GM18907 (cell line): Measurements from ENCODE around the gene TEX36.
"Not testable (repeated sequence)": the region's sequence is repeated elsewhere in the genome, so short reads cannot be mapped to it uniquely, and the experiment has no call there.

Experiments used
- ATAC-seq: cut with Tn5 transposase; IDR thresholded peaks from one replicate; pipeline ENCODE4 v1.9.1; 2021; ENCODE audit warnings: mild to moderate bottlenecking, moderate library complexity; ENCODE audit not compliant: unreplicated experiment

TEX36 gene

DNA sequence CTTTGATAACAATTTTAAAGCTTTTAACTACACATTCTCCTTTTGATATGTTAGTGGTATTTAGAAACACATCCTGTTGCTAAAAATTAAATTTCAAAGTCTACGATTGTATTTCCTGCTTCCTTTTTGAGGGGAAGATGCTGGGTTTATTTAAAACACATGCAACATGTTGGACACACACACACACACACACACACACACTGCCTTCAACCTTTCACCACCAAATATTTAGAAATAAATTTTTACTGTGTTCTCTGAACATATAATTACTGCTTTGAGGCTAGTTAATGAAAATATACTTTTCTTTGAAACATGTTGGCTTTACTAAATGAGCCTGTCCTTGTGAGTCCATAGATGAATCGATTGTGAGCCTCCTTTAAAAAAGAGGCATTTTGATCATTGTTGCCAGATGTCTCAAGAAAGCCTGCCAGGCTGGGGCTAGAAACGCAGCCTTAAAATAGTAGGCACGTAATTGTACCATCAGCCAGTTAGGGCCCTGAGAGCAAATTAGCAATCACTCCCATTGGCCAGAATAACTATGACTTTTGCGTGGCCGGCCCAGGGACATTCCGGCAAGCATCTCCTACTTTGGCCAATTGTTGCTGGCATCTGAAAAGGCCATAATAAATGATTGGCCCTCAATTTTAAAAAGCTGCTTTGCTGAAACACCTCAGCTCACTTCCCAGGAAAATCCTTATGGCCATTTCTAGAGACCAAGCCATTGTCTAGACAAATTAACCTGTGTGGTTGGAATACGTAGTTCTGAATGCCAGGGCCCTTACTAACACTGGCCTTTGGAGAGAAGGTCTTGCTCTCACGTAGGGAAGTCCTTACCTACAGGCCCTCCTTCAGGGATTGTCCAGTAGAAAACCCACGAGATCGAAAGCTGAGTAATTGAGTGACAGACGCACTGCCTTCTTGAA, 9.9 kb upstream of the TEX36 start:
- ATAC-seq = no peak

GRCh38 chr10:125692196-125692595, 9.2 kb upstream of the TEX36 start:
- no peak for ATAC-seq

DNA sequence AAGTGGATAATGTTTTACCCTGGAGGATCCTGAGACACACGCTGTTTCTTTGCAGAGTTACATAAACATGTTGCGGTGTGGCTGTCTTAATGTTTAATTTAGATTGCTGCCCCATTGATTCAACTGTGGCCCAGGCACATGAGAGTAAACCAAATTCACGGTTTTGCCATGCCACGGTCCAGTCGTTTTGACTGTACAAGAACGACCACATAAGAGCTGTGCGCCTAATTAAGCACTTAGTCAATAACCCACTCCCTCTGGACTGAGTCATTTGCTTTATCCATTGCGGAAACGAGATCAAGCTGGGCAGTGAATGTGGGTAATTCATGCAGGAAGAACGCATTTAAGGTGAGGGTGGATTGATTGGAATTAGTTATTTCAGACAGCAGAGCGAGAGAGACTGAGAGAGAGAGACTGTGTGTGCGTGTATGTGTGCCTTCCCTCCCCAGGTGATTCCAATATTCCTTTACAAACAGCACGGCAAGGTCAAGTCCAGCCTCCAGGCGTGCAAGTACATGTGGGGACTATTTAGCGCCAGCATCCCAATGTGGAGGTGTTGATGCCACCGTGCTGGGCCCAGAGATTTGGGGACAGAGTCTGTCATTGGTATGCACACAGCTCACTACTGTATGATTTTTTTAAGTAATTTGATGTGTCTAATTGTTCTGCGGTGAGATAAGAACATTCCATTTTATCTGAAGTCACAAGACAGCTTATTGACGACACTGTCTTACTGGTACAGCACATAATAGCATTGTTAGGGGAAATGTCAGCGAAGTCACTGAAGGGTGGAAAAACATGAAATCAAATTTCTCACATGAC, 8.4 kb upstream of the TEX36 start:
- ATAC-seq = peak; percentile 60

- no peak for ATAC-seq
Observed at GRCh38 chr10:125689955-125690569, 7.1 kb upstream of the TEX36 start.

DNA sequence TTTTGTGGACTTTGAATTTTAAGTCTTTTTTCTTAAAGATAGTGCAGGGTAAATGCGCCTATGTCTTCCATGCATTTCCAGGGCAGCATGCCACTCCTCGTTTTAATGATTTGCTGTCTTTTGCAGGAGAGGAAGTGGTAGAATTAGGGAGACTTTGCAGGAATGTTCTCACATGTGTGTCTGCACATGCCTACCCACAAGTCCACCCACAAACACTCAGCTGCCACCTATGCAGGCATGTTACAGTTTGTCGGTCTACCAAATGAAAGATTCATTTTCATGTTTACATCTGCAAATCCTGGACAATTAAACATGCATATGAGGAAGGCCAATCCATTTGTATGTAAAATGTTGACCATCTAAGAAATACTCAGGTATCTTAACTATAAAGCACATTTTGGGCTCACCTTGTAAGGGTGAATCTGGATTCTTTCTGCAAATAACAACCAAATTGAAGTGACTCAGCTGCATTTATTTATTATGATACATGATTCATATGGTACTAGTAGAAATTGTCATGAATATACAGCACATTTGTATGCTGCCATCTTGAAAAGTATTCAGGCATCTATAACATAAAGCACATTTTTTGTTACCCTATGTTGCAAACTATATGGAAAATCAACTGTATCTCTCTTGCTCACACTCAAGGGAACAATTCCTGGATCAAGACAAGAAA, 4.7 kb upstream of the TEX36 start:
- ATAC-seq = no peak

GRCh38 chr10:125684581-125684980, 1.6 kb upstream of the TEX36 start:
- ATAC-seq = no peak

GRCh38 chr10:125683821-125684220, 858 bp upstream of the TEX36 start:
- no peak for ATAC-seq

DNA sequence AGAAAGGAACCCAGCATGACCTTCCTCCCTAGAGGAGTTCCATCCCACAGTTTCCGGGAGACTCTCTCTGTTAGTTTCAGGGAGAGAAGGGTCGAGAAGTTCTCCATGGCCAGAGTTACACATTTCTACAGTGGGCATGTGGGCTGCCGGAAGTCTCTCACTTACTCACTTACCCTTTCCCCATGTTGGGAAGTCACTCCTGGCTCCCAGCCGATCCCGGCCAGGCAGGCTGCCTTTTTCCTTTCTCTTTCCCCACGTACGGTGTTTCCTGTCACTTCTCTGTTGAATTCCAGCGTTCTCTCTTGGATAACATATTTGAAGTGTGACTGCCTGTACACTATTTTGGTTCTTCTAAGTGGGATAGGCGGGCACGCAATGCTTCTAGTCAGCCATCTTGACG, 3.5 kb downstream of the TEX36 start:
- ATAC-seq = no peak

- ATAC-seq = no peak
Observed at GRCh38 chr10:125672884-125673283, 10.1 kb downstream of the TEX36 start.

- ATAC-seq = no peak
Observed at GRCh38 chr10:125662584-125662983, 20.4 kb downstream of the TEX36 start.

GRCh38 chr10:125661941-125662515, 20.9 kb downstream of the TEX36 start:
- ATAC-seq = no peak

DNA sequence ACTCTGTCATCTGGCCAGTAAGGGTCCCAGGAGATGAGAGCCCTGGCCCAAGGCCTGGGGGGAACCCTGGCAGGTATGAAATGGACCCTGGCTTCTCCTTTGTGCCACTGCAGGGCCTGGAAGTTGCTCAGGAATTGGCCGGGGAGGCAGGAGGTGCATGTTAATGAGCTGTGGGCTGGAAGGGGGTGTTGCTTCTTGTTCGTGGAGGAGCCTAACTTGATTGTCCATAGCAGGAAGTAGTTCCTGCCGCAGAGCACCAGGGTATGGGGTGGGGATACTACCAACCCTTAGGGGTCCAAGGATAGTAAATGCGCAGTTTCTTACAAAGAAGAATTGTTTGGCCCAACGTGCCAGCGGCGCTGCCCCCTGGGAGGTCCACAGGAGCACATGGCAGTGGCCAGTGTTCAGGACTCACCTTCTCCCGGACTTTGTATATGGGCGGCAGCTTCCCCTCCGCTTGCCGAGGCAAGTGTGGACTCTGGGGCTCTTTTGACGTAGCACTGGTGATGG, 21.5 kb downstream of the TEX36 start:
- ATAC-seq = no peak

- no peak for ATAC-seq
Observed at GRCh38 chr10:125659071-125659470, 23.9 kb downstream of the TEX36 start.

DNA sequence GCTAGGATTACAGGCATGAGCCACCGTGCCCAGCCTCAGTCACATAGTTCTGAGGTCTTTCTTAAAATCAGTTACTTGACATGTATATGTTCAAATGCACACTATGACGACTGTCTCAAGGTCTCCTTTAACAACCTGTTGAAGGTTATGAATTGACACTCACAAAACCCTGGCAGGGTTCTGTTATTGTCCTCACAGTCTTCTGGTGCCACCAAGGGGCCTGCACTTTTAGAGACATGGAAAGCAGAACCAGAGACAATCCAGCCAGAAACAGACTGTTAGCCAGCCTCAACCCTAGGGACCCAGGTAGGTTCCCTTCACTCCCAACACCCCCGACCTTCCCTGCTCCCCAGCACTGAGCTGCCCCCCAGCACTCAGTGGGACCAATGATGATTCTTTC, 26.4 kb downstream of the TEX36 start:
- no peak for ATAC-seq

GRCh38 chr10:125653113-125653512, 29.9 kb downstream of the TEX36 start:
- ATAC-seq = not testable (repeated sequence)

- no peak for ATAC-seq
Observed at GRCh38 chr10:125646311-125646710, 36.7 kb downstream of the TEX36 start.

DNA sequence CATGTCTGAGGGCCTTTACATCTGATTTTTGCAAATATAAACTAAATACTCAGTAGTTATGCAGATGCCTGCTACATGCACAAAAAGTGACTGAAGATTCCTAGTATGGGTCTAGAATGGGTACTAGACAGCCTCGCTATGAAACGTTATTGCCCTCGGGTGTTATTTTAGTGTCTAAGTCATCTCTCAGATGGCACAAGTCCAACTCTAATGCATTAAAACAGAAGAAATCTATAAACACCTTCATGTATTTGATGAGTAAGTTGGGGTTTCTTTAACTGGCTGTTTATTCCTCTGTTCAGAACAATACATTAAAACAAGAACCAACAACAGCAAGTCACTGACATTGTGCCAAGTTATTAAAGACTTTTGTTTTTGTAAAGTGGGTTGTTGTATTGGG, 41.6 kb downstream of the TEX36 start:
- ATAC-seq = no peak

DNA sequence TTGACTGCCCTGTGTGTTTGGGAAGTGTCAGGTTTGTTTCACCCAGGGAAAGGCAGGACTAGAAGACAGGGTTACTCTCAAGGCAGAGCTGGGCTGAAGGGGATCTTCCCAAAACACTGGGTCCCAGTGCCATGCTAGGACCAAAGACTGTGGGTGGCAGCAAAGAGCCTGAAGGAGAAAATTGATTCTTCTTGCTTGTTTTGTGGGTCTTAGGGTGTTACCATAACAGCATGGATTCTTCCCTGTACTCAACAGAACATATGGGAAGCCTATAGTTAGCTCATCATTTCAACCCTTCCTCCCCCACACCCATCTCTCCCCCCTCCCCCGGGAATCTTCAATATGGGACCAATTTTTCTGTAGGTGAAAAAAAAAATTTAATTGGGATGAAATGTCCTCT, 42.3 kb downstream of the TEX36 start:
- ATAC-seq = no peak

GRCh38 chr10:125639846-125640245, 43.1 kb downstream of the TEX36 start:
- no peak for ATAC-seq

DNA sequence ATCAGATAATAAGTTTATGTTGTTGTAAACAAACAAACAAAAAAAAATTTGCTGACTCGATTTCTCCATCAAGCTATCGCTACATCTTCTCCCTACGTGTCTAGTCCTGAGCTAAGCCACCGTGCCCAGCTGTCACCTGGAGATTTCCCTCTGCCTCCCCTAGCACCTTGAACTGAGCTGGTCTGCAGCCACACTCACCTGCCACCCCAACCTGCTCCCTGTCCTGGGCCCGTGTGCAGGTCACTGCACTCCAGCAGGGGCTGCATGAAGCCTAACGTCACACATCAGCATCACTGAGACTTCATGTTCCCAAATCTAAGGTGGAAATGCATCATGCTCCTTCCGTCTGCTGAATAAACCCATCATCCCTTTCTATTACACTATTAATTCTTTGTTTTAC, 44.4 kb downstream of the TEX36 start:
- no peak for ATAC-seq
